ENCODE results near the gene ZBTB7B.

The ZBTB7B gene

DNA sequence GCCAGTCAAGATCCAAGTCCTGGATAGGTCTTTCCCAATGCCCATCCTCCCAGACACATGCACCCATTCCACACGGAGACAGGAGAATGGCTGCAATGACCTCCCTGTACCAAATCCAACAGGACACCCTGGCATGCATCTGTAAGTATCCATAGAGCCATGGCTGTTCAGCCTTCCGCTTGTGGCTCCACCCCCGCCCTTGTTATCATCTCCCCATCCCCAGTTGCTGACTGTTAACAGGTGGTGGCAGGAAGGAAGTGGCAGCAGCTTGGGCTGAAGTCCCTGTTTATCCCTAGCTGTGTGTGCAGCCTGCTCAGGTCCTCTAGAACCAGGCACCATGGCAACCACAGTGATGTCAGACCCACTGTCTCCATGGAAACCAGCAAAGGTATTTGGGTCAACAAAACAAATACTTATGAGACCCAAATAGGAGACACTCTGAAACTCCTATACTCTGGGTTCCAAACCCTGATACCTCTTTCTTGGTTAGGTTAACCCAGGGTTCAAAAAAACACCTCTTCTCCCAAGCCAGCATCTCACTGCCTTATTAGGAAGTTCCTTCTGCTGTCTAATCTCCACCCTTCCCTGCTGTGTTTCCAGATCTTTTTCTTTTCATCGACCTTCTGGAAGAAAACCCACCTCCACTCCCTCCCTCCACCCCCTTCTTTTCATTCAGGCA, 47.4 kb upstream of the ZBTB7B start (continued):
- TF ChIP-seq ZNF488 (tag by site-specific recombination; IDR thresholded peaks at IDR 0.05) (no peak), ZNF747 (tag by site-specific recombination; IDR thresholded peaks at IDR 0.05) (no peak), ZNF311 (tag by site-specific recombination; IDR thresholded peaks at IDR 0.05; ENCODE audit: borderline replicate concordance) (no peak), ZEB2 (tag by site-specific recombination; IDR thresholded peaks at IDR 0.05) (no peak), ZNF792 (tag by site-specific recombination; IDR thresholded peaks at IDR 0.05) (no peak), PBX3 (CRISPR knock-in tag; IDR thresholded peaks at IDR 0.05) (no peak), MYNN (tag by site-specific recombination; IDR thresholded peaks at IDR 0.05; ENCODE audit: borderline replicate concordance) (no peak), ZNF211 (tag by site-specific recombination; IDR thresholded peaks at IDR 0.05; ENCODE audit: low read depth) (no peak), ZNF132 (tag by site-specific recombination; IDR thresholded peaks at IDR 0.05; ENCODE audit: borderline replicate concordance) (no peak), ZFP69B (tag by site-specific recombination; IDR thresholded peaks at IDR 0.05) (no peak), OSR2 (tag by site-specific recombination; IDR thresholded peaks at IDR 0.05) (no peak), KLF16 (tag by site-specific recombination; IDR thresholded peaks at IDR 0.05) (no peak), SCRT1 (tag by site-specific recombination; IDR thresholded peaks at IDR 0.05; ENCODE audit: borderline replicate concordance) (peak; percentile 73; the same call in 1 of the 2 replicates), ZNF18 (tag by site-specific recombination; IDR thresholded peaks at IDR 0.05) (no peak), ZBTB7A (tag by site-specific recombination; IDR thresholded peaks at IDR 0.05; ENCODE audit: low read depth) (no peak), ZNF157 (tag by site-specific recombination; IDR thresholded peaks at IDR 0.05) (no peak), ZNF398 (tag by site-specific recombination; IDR thresholded peaks at IDR 0.05) (0 out of 2 replicates have a peak, but pooled peaks have one; percentile 51), ZNF529 (tag by site-specific recombination; IDR thresholded peaks at IDR 0.05; ENCODE audit: insufficient replicate concordance) (no peak), ZNF610 (tag by site-specific recombination; IDR thresholded peaks at IDR 0.05; ENCODE audit: borderline replicate concordance) (no peak), ZNF658 (tag by site-specific recombination; IDR thresholded peaks at IDR 0.05) (no peak), ZNF221 (tag by site-specific recombination; IDR thresholded peaks at IDR 0.05; ENCODE audit: borderline replicate concordance) (no peak), ZNF596 (tag by site-specific recombination; IDR thresholded peaks at IDR 0.05) (no peak)
- TF ChIP-seq, protein P1, sequence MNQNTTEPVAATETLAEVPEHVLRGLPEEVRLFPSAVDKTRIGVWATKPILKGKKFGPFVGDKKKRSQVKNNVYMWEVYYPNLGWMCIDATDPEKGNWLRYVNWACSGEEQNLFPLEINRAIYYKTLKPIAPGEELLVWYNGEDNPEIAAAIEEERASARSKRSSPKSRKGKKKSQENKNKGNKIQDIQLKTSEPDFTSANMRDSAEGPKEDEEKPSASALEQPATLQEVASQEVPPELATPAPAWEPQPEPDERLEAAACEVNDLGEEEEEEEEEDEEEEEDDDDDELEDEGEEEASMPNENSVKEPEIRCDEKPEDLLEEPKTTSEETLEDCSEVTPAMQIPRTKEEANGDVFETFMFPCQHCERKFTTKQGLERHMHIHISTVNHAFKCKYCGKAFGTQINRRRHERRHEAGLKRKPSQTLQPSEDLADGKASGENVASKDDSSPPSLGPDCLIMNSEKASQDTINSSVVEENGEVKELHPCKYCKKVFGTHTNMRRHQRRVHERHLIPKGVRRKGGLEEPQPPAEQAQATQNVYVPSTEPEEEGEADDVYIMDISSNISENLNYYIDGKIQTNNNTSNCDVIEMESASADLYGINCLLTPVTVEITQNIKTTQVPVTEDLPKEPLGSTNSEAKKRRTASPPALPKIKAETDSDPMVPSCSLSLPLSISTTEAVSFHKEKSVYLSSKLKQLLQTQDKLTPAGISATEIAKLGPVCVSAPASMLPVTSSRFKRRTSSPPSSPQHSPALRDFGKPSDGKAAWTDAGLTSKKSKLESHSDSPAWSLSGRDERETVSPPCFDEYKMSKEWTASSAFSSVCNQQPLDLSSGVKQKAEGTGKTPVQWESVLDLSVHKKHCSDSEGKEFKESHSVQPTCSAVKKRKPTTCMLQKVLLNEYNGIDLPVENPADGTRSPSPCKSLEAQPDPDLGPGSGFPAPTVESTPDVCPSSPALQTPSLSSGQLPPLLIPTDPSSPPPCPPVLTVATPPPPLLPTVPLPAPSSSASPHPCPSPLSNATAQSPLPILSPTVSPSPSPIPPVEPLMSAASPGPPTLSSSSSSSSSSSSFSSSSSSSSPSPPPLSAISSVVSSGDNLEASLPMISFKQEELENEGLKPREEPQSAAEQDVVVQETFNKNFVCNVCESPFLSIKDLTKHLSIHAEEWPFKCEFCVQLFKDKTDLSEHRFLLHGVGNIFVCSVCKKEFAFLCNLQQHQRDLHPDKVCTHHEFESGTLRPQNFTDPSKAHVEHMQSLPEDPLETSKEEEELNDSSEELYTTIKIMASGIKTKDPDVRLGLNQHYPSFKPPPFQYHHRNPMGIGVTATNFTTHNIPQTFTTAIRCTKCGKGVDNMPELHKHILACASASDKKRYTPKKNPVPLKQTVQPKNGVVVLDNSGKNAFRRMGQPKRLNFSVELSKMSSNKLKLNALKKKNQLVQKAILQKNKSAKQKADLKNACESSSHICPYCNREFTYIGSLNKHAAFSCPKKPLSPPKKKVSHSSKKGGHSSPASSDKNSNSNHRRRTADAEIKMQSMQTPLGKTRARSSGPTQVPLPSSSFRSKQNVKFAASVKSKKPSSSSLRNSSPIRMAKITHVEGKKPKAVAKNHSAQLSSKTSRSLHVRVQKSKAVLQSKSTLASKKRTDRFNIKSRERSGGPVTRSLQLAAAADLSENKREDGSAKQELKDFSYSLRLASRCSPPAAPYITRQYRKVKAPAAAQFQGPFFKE (tag by site-specific recombination; IDR thresholded peaks at IDR 0.05; ENCODE audit: borderline replicate concordance), result no peak
- TF ChIP-seq, protein P2, sequence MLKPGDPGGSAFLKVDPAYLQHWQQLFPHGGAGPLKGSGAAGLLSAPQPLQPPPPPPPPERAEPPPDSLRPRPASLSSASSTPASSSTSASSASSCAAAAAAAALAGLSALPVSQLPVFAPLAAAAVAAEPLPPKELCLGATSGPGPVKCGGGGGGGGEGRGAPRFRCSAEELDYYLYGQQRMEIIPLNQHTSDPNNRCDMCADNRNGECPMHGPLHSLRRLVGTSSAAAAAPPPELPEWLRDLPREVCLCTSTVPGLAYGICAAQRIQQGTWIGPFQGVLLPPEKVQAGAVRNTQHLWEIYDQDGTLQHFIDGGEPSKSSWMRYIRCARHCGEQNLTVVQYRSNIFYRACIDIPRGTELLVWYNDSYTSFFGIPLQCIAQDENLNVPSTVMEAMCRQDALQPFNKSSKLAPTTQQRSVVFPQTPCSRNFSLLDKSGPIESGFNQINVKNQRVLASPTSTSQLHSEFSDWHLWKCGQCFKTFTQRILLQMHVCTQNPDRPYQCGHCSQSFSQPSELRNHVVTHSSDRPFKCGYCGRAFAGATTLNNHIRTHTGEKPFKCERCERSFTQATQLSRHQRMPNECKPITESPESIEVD (tag by site-specific recombination; IDR thresholded peaks at IDR 0.05), result no peak
- TF ChIP-seq, protein P3, sequence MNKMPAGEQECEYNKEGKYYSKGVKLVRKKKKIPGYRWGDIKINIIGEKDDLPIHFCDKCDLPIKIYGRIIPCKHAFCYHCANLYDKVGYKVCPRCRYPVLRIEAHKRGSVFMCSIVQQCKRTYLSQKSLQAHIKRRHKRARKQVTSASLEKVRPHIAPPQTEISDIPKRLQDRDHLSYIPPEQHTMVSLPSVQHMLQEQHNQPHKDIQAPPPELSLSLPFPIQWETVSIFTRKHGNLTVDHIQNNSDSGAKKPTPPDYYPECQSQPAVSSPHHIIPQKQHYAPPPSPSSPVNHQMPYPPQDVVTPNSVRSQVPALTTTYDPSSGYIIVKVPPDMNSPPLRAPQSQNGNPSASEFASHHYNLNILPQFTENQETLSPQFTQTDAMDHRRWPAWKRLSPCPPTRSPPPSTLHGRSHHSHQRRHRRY (tag by site-specific recombination; IDR thresholded peaks at IDR 0.05), result no peak

Measured in HEK293 (cell line).